ENCODE measurements around the gene GRPEL1. TPM values are rescaled to one million over a fixed set of nuclear protein-coding genes. Genes with fewer than 3 reads are reported as not detected.
A peak's percentile ranks its signal among the peaks of the same experiment; 100 is the strongest.

GRPEL1 gene
- total and polyA plus RNA-seq, 9 of the 15 experiments (the other 6 are each of a cell fraction or from before 2014, with no cell fraction given) = 43.4 to 192 (median 86.6) TPM

- H3K9me1 ChIP-seq (ENCODE audit: control insufficient read depth, insufficient read depth, low read length) = peaks cover 3% of the 10 kb centered on the region
- FAIRE-seq (no peak), ATAC-seq (no peak), DNase-seq (ENCODE audit: extremely low read depth in 1 of 4, low spot score in 3 of 4) (no peak)
- H3K27me3 ChIP-seq (ENCODE audit: control insufficient read depth in 2 of 2, insufficient read depth in 2 of 2, low read length in 2 of 2) = no peaks in the 10 kb centered on the region
- no peaks in the 10 kb centered on the region for H3K79me2 ChIP-seq (ENCODE audit: control insufficient read depth, insufficient read depth, low read length)
- H3K4me1 ChIP-seq (replicated peaks in 1 of 2; ENCODE audit: control insufficient read depth in 2 of 2, insufficient read depth in 2 of 2, low read length in 2 of 2) = peaks cover 14 to 35% of the 10 kb centered on the region in 2 experiments
- BruUV-seq (replicated peaks) = TSS peak; percentile 42
- no peaks in the 10 kb centered on the region for H3K9me3 ChIP-seq (replicated peaks; ENCODE audit: control insufficient read depth, insufficient read depth, low read depth, low read length)
- no peak overlapping the region for H3K4me3 ChIP-seq
- 86% methylated on average over 10 of the region's 10 CpGs for WGBS (ENCODE audit: insufficient coverage, low coverage, missing lambda C conversion rate)
- TF ChIP-seq CBX2 (IDR thresholded peaks at IDR 0.05; ENCODE audit: insufficient read depth, low read length, poor library complexity, severe bottlenecking) = no peak
- TF ChIP-seq NFE2 (IDR thresholded peaks at IDR 0.05; ENCODE audit: low read depth) = no peak
- TF ChIP-seq SIN3B (IDR thresholded peaks at IDR 0.05; ENCODE audit: low read depth) = no peak
- no peak for TF ChIP-seq RB1 (IDR thresholded peaks at IDR 0.05; ENCODE audit: low read depth)
- TF ChIP-seq ZNF23 (CRISPR knock-in tag; IDR thresholded peaks at IDR 0.05) = no peak
- TF ChIP-seq TAF9B (IDR thresholded peaks at IDR 0.05; ENCODE audit: partially characterized antibody) = no peak
- TF ChIP-seq PPARD (CRISPR knock-in tag; IDR thresholded peaks at IDR 0.05) = no peak
- no peak for TF ChIP-seq GTF2A2 (tag; IDR thresholded peaks at IDR 0.05)
- TF ChIP-seq SMARCB1 (IDR thresholded peaks at IDR 0.05; ENCODE audit: insufficient read length, low read depth) = no peak
- TF ChIP-seq, protein P1, sequence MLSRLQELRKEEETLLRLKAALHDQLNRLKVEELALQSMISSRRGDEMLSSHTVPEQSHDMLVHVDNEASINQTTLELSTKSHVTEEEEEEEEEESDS (CRISPR knock-in tag; IDR thresholded peaks at IDR 0.05) = no peak
- TF ChIP-seq KLF10 (CRISPR knock-in tag; IDR thresholded peaks at IDR 0.05) = no peak
- no peak for TF ChIP-seq ZNF778 (CRISPR knock-in tag; IDR thresholded peaks at IDR 0.05)
- no peak for TF ChIP-seq ZFP30 (CRISPR knock-in tag; IDR thresholded peaks at IDR 0.05; ENCODE audit: borderline replicate concordance)
- no peak for TF ChIP-seq ZNF507 (tag; conservative IDR thresholded peaks at IDR 0.05)
- TF ChIP-seq NFATC3 (IDR thresholded peaks at IDR 0.05) = no peak
- no peak for TF ChIP-seq DNMT1 (IDR thresholded peaks at IDR 0.05)
- no peaks in the 10 kb centered on the region for H4K20me1 ChIP-seq (replicated peaks; ENCODE audit: control insufficient read depth, insufficient read depth, low read length)
- ChIA-PET CTCF (ENCODE audit: low intra/inter-chr PET ratio) (no interaction called here), POLR2A (interaction anchor here (0.6 to 1.3 kb wide), 3 partner anchors 10 to 1244 kb away, joined by 3 to 4 read pairs (median 3); no protein-coding TSS in a partner anchor)
- H2AFZ ChIP-seq (ENCODE audit: low read depth, low read length) = no peak overlapping the region
- intact Hi-C loops (cut with micrococcal nuclease) (no loop called here), in situ Hi-C loops (cut with MboI) (no loop called here)
- peak overlapping the region in 1 of 2 experiments; percentile 73; a peak in 1 of 4 replicates for H3K9ac ChIP-seq (ENCODE audit: insufficient read depth in 1 of 2, low read depth in 2 of 2, low read length in 2 of 2)
- H3K4me2 ChIP-seq (ENCODE audit: insufficient read depth, low read length) = no peak overlapping the region
- peaks cover 74% of the 10 kb centered on the region for H3K36me3 ChIP-seq (ENCODE audit: control insufficient read depth, insufficient read depth, low read length)
- peak overlapping the region; percentile 80; the same call in 2 of the 3 replicates for H3K27ac ChIP-seq (ENCODE audit: extremely low read depth, low read depth, low read length)
These were observed 37.0 kb downstream of the GRPEL1 start for GRCh38 chr4:7030856-7031255.

Data from K562 (cell line).